Measurements from ENCODE around the gene MGLL.

GRCh38 chr3:127786353-127787070 is 35.8 kb downstream of the MGLL start:
- TF ChIP-seq CTCF (IDR thresholded peaks at IDR 0.05), result no peak
- peak in 1 of 3 donors; percentile 9 for TF ChIP-seq POLR2AphosphoS5 (IDR thresholded peaks at IDR 0.05)
- no peak for TF ChIP-seq POLR2A (IDR thresholded peaks at IDR 0.05)

Measured in breast epithelium (tissue), 3 donors.